ENCODE results near the gene PDZD7.

Gene PDZD7

DNA sequence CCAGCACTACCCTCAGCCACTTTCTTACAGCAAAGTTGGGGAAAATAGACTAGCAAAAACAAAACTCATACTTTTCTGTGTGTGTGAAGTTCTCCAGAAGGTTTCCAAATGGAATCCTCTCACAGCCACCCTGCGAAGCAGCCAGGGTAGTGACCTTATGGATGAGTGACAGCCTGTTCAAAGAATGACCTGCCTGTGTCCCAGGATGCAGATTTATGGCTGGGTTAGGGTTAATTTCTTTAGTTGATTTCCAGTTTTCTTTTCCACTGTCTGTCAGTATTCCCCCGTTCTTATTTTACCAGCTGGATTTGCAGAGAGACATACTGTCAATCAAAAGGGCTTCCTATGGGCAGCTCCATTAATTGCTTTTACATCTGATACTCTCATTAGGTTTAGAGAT lies 64.0 kb downstream of the PDZD7 start:
- DNase-seq (ENCODE audit: low spot score) = no peak

DNA sequence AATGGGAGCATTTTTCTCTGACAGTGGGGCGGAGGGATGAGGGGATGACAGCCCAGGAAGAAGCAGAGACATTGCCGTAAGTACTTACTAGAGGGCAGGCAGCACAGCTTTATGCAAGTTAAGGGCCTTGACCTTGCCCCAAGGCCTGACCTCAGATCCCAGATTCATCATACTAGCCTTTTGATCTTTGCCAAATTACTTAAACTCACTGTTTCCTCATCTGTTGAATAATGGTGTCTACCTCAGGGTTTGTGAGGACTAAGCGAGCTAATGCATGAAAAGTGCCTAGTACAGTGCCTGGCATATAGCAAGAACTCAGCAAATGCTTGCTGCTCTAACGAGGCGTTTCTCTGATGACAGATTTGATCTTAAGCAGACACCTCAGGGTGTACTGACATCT lies 65.1 kb downstream of the PDZD7 start:
- DNase-seq (ENCODE audit: low spot score) = no peak

DNA sequence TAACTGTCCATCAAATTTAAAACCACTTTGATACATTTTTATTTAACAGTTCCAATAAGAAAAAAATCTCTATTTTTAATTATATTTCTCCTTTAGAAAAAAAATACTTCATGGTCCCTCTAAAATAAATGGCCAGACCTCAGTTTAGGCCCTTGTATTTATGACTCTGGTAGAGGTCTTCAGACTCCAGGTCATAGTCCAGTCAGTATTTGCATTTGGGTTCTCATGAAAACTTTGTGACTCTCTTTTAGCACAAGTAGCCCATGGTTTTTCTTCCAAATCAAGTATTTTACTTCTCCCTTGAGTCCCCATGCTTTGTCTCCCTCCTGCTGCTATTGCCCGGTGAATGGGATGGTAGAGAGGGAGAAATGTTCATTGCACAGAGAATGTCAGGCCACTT lies 67.1 kb downstream of the PDZD7 start:
- no peak for DNase-seq (ENCODE audit: low spot score)

DNA sequence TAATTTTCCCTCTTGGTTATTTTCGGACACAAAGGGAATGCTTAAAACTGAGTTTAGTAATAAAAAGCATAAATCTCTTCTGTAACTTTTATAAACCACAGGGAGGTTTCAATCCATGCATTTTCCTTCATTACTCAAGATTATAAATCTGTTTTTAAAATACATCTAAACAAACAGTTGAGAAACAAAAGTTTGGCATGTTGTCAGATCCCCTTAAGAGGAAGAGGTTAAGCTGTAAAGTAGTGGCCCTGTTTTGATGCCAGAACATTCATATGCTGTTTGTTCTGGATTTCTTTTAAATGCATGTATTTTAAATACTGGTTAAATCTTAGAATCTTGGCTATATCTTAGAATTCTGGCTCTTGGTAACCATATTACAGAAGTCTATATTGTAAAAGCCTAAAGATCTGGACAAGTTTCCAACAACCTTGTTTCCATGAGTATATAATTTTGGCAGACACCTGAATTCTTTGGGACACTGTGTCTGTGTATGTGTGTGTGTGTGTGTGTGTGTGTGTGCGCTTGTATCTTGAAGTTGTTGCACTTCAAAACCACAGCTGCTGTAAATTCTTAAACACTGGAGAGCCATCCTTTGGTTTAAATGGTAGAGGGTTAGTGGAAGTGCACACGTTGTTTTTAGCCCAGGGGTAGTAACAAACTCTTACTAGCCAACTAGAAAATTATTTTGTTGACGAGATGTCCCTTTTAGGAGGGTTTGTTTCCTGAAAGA lies 68.4 kb downstream of the PDZD7 start:
- DNase-seq (ENCODE audit: low spot score) = no peak

DNA sequence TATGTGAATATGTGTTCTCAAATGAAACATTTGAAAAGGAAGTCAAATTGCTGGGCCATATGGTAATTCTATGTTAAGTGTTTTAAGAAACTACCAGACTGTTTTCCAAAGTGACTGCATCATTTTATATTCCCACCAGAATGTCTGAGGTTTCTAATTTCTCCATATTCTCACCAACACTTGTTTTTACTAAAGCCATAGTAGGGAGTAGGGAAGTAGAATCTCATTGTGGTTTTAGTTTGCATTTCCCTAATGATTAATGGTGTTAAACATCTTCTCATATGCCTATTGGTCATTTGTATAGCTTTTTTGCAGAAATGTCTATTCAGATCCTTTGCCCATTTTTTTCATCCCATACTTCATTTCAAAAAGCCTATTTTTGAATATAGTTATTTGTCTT lies 70.7 kb downstream of the PDZD7 start:
- DNase-seq (ENCODE audit: low spot score) = no peak

Measured in left forelimb (tissue), 1 donor.